Karpas-422 (cell line): ENCODE data around the gene RBMS1. TPM values are rescaled to one million over a fixed set of nuclear protein-coding genes. Genes with fewer than 3 reads are reported as not detected.

ENCODE experiments used
- DNase-seq: peaks from one replicate; pipeline ENCODE4 v3.0.0-alpha.2; 2015
- H2AFZ ChIP-seq: fragments of 200-600 bp; sonication (generic); 2 replicates; pipeline ENCODE4 v1.6.1; 2014; ENCODE audit warnings: antibody characterized with exemption, low read length, mixed read lengths
- H3K27ac ChIP-seq: fragments of 200-600 bp; sonication (generic); 2 replicates; pipeline ENCODE4 v1.5.1; 2014; ENCODE audit warnings: mild to moderate bottlenecking, low read length, moderate library complexity
- H3K27me3 ChIP-seq: fragments of 200-600 bp; sonication (generic); 2 replicates; pipeline ENCODE4 v1.6.1; 2014; ENCODE audit warnings: low read length, mixed read lengths
- H3K36me3 ChIP-seq: fragments of 200-600 bp; sonication (generic); 2 replicates; pipeline ENCODE4 v1.6.1; 2014; ENCODE audit warnings: low read length, mixed read lengths; ENCODE audit not compliant: insufficient read depth
- H3K4me1 ChIP-seq: fragments of 200-600 bp; sonication (generic); 2 replicates; pipeline ENCODE4 v1.6.1; 2014; ENCODE audit warnings: mild to moderate bottlenecking, low read length, mixed read lengths
- H3K4me2 ChIP-seq: fragments of 200-600 bp; sonication (generic); 2 replicates; pipeline ENCODE4 v1.6.1; 2014; ENCODE audit warnings: low read length, low read depth, mild to moderate bottlenecking; ENCODE audit not compliant: poor library complexity, severe bottlenecking
- H3K4me3 ChIP-seq: fragments of 200-600 bp; sonication (generic); 2 replicates; pipeline ENCODE4 v1.5.1; 2014; ENCODE audit warnings: mild to moderate bottlenecking, antibody characterized with exemption, low read length, mixed read lengths
- H3K79me2 ChIP-seq: fragments of 200-600 bp; sonication (generic); 2 replicates; pipeline ENCODE4 v1.6.1; 2014; ENCODE audit warnings: mild to moderate bottlenecking, low read length, mixed read lengths
- H3K9ac ChIP-seq: fragments of 200-600 bp; sonication (generic); 2 replicates; pipeline ENCODE4 v1.6.0; 2014; ENCODE audit warnings: low read length
- H3K9me2 ChIP-seq: fragments of 200-600 bp; sonication (generic), shearing (Covaris generic); replicated peaks from 2 replicates; pipeline ENCODE4 v1.6.0; 2014; ENCODE audit warnings: mild to moderate bottlenecking, low read length, moderate library complexity; ENCODE audit not compliant: insufficient read depth
- H3K9me3 ChIP-seq: fragments of 300-700, 200-600 bp; sonication (generic); 2 replicates; pipeline ENCODE4 v1.6.1; 2014; ENCODE audit warnings: low read length, mixed read lengths
- H4K20me1 ChIP-seq: fragments of 200-600 bp; sonication (generic); 2 replicates; pipeline ENCODE4 v1.6.1; 2014; ENCODE audit warnings: mild to moderate bottlenecking, antibody characterized with exemption, low read length, low read depth; ENCODE audit not compliant: insufficient read depth
- total RNA-seq: library from RNA; depleted of rRNA; stranded (reverse); fragments of >200 nt; shearing (Covaris generic); gene quantifications from 2 replicates; pipeline ENCODE4 v1.2.3, GENCODE V29; 2014; ENCODE audit warnings: low replicate concordance

RBMS1 gene
- total RNA-seq, 1 experiment from 2014 or later = not detected

GRCh38 chr2:160482673-160483072, 10.9 kb downstream of the RBMS1 start:
- no peaks in the 10 kb centered on the region for H3K79me2 ChIP-seq
- H3K9me2 ChIP-seq = no peaks in the 10 kb centered on the region
- 0 out of 2 replicates have a peak, but pooled peaks cover 2% of the 10 kb centered on the region for H3K27me3 ChIP-seq
- no peak overlapping the region for H3K9ac ChIP-seq
- H2AFZ ChIP-seq = no peak overlapping the region
- H3K27ac ChIP-seq = no peak overlapping the region
- no peaks in the 10 kb centered on the region for H3K36me3 ChIP-seq
- H4K20me1 ChIP-seq = no peaks in the 10 kb centered on the region
- no peak overlapping the region for H3K4me3 ChIP-seq
- no peak overlapping the region for H3K4me2 ChIP-seq
- no peaks in the 10 kb centered on the region for H3K9me3 ChIP-seq
- no peak for DNase-seq
- H3K4me1 ChIP-seq = no peaks in the 10 kb centered on the region

GRCh38 chr2:160479269-160479668, 14.3 kb downstream of the RBMS1 start:
- Histone ChIP-seq H4K20me1 (no peaks in the 10 kb centered on the region), H2AFZ (no peak overlapping the region), H3K9me2 (no peaks in the 10 kb centered on the region), H3K27ac (no peak overlapping the region), H3K36me3 (no peaks in the 10 kb centered on the region), H3K4me3 (no peak overlapping the region), H3K27me3 (0 out of 2 replicates have a peak, but pooled peaks cover 2% of the 10 kb centered on the region), H3K4me2 (no peak overlapping the region), H3K9me3 (no peaks in the 10 kb centered on the region), H3K4me1 (no peaks in the 10 kb centered on the region), H3K79me2 (no peaks in the 10 kb centered on the region), H3K9ac (no peak overlapping the region)
- DNase-seq = no peak

GRCh38 chr2:160478660-160479059, 14.9 kb downstream of the RBMS1 start:
- 0 out of 2 replicates have a peak, but pooled peaks cover 2% of the 10 kb centered on the region for H3K27me3 ChIP-seq
- no peak for DNase-seq
- H3K36me3 ChIP-seq = no peaks in the 10 kb centered on the region
- H3K4me1 ChIP-seq = no peaks in the 10 kb centered on the region
- H4K20me1 ChIP-seq = no peaks in the 10 kb centered on the region
- H3K4me2 ChIP-seq = no peak overlapping the region
- no peaks in the 10 kb centered on the region for H3K79me2 ChIP-seq
- H3K9me3 ChIP-seq = no peaks in the 10 kb centered on the region
- H3K9me2 ChIP-seq = no peaks in the 10 kb centered on the region
- no peak overlapping the region for H3K27ac ChIP-seq
- H3K4me3 ChIP-seq = no peak overlapping the region
- H2AFZ ChIP-seq = no peak overlapping the region
- H3K9ac ChIP-seq = no peak overlapping the region

- H4K20me1 ChIP-seq = no peaks in the 10 kb centered on the region
- no peaks in the 10 kb centered on the region for H3K9me3 ChIP-seq
- no peaks in the 10 kb centered on the region for H3K36me3 ChIP-seq
- no peak overlapping the region for H3K4me3 ChIP-seq
- no peaks in the 10 kb centered on the region for H3K79me2 ChIP-seq
- no peaks in the 10 kb centered on the region for H3K4me1 ChIP-seq
- no peak for DNase-seq
- no peak overlapping the region for H3K4me2 ChIP-seq
- no peak overlapping the region for H3K27ac ChIP-seq
- no peak overlapping the region for H2AFZ ChIP-seq
- 0 out of 2 replicates have a peak, but pooled peaks cover 2% of the 10 kb centered on the region for H3K27me3 ChIP-seq
- no peaks in the 10 kb centered on the region for H3K9me2 ChIP-seq
- H3K9ac ChIP-seq = no peak overlapping the region
These were observed 16.6 kb downstream of the RBMS1 start for GRCh38 chr2:160477032-160477431.

DNA sequence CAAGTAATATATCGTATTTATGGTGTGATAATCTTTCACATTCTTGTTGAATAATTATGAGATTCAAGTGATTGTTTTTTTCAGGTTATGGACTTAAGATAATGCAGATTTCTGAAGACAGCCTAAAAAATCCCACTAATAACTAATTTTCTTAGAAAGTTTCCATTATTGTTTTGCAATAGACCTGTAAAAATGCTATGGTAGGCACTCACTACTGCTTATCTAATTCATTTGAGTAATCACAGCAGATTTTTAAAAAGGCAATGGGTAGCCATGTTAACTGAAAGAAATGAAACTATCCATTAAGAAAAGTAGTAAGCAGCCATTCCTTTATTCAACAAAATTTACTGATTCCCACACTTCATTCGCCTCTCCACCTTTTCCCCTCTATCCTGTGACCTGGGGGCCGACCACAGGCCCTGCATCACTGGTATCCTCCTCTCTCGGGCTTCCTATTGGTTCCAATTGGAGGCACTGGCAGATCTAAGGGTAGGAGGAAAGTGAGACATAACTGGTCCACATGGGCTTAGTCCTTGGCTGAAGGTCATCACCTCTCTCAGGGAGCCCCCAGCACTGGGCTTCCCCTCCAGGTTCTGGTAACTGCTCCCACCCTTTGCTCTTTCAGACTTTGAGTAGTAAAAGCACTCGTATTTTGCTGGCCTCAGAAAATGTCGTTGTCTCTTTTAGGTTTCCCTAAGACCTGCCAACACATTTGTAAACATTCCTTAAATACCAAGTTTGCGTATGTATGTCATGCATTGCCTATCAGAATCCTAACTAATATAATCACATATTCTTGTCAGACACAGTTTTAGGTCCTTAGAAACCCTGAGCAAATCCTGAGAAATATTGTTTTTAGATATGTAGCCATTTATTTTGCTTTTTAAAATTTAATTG, 18.5 kb downstream of the RBMS1 start:
- Histone ChIP-seq H3K9me3 (no peaks in the 10 kb centered on the region), H3K9me2 (no peaks in the 10 kb centered on the region), H3K36me3 (no peaks in the 10 kb centered on the region), H3K4me1 (no peaks in the 10 kb centered on the region), H3K9ac (no peak overlapping the region), H3K27me3 (0 out of 2 replicates have a peak, but pooled peaks cover 2% of the 10 kb centered on the region), H3K4me2 (no peak overlapping the region), H2AFZ (no peak overlapping the region), H3K4me3 (no peak overlapping the region), H4K20me1 (no peaks in the 10 kb centered on the region), H3K27ac (no peak overlapping the region), H3K79me2 (no peaks in the 10 kb centered on the region)
- no peak for DNase-seq

GRCh38 chr2:160474319-160474645, 19.3 kb downstream of the RBMS1 start:
- Histone ChIP-seq H3K79me2 (no peaks in the 10 kb centered on the region), H2AFZ (no peak overlapping the region), H3K36me3 (no peaks in the 10 kb centered on the region), H3K9ac (no peak overlapping the region), H3K4me2 (no peak overlapping the region), H3K9me3 (no peaks in the 10 kb centered on the region), H4K20me1 (no peaks in the 10 kb centered on the region), H3K27me3 (0 out of 2 replicates have a peak, but pooled peaks cover 2% of the 10 kb centered on the region), H3K4me1 (no peaks in the 10 kb centered on the region), H3K4me3 (no peak overlapping the region), H3K9me2 (no peaks in the 10 kb centered on the region), H3K27ac (no peak overlapping the region)
- no peak for DNase-seq

DNA sequence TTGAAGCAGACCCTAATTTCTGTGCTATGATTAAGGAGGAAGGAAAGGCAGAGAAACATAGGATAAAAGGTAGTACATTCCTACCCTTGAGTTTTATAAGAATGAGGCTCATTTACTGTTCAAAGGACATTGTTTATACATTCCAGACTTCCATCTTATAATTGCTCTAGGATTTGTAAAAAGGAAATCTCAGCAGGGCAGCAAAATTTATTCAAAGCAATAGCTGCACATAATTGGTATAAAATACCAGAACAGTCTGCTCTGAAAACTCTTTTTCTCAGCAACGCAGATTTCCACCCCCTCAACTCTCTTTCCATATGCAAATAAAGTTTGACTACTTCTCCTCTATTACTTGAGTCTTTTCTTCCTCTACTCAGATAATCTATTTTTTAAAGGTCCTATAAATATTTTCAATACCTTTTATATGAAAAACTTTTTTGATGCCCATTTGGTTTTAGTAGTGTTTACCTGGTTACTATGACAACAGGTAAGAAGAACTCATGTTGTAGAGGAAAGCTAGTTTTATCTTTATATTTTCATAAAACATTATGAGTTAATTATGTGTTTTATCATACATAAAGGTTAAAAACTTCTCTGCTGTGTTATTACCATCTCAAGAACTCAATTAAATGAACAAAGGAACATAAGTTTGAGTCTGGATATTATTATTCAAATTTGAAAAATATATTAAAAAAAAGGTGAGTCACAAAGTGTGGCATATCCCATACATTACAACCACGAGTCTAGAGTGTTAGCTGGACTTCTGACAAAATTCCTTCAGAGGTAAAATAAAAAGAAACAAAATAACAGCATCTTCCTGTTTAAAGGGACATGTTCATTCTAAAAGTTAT, 19.9 kb downstream of the RBMS1 start:
- Histone ChIP-seq H4K20me1 (no peaks in the 10 kb centered on the region), H3K9me3 (no peaks in the 10 kb centered on the region), H3K27me3 (0 out of 2 replicates have a peak, but pooled peaks cover 2% of the 10 kb centered on the region), H2AFZ (no peak overlapping the region), H3K4me3 (no peak overlapping the region), H3K27ac (no peak overlapping the region), H3K9ac (no peak overlapping the region), H3K4me2 (no peak overlapping the region), H3K4me1 (no peaks in the 10 kb centered on the region), H3K79me2 (no peaks in the 10 kb centered on the region), H3K9me2 (no peaks in the 10 kb centered on the region), H3K36me3 (no peaks in the 10 kb centered on the region)
- DNase-seq = no peak

DNA sequence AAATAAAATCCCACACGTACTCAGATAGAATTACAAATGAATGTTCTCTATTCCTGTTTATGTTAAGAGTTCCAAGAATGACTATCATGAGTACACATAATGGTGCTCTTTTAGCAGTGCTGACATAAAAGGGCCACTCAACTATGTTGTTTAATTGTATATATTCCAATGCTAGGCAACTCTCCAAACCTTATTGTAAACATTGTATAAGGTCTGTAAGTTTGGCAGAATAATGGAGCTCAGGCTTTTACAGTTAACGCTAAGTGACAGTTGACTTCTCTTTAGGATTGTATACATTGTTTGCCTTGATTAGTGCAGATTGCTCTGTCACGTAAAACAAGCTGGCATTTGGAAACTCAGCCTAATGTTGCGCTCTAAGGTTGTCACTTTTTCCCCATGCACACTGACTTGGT, 20.8 kb downstream of the RBMS1 start:
- DNase-seq = no peak
- Histone ChIP-seq H3K4me1 (no peaks in the 10 kb centered on the region), H3K27me3 (no peaks in the 10 kb centered on the region), H3K4me2 (no peak overlapping the region), H3K4me3 (no peak overlapping the region), H2AFZ (no peak overlapping the region), H4K20me1 (no peaks in the 10 kb centered on the region), H3K79me2 (no peaks in the 10 kb centered on the region), H3K9me3 (no peaks in the 10 kb centered on the region), H3K36me3 (no peaks in the 10 kb centered on the region), H3K9ac (no peak overlapping the region), H3K9me2 (no peaks in the 10 kb centered on the region), H3K27ac (no peak overlapping the region)
